Endothelial cell of umbilical vein (primary cell): ENCODE results near the gene NDUFS2. TPM values are rescaled to one million over a fixed set of nuclear protein-coding genes. Genes with fewer than 3 reads are reported as not detected.
A peak's percentile ranks its signal among the peaks of the same experiment; 100 is the strongest.

ENCODE experiments used
- BruUV-seq: library from RNA; stranded (reverse); fragments of 400-500 nt; replicated peaks from 2 replicates; lab custom pipeline; 2021; lab: Mats Ljungman, UMichigan
- CTCF ChIA-PET: fragments of 300-600, 350-600 bp; sonication (Branson Sonifier 250); formaldehyde crosslinking; loops from one replicate; lab custom pipeline; 2021; ENCODE audit warnings: antibody characterized with exemption, inconsistent platforms; lab: Charles Lee
- POLR2A ChIA-PET: fragments of 300-600, 350-600 bp; sonication (Branson Sonifier 250); formaldehyde crosslinking; loops from one replicate; lab custom pipeline; 2021; ENCODE audit warnings: antibody characterized with exemption, inconsistent platforms; lab: Charles Lee
- DNase-seq: peaks from one replicate; pipeline ENCODE4 v3.0.0-alpha.2; 2011; ENCODE audit warnings: low read depth, low spot score
- FAIRE-seq: peaks from 2 replicates; lab custom pipeline; 2011; peaks lifted over from hg19 to GRCh38; lab: Jason Lieb, UNC
- H2AFZ ChIP-seq: 2 replicates; pipeline ENCODE4 v1.6.0; 2012; ENCODE audit warnings: low read depth, low read length, control low read depth, inconsistent platforms
- H3K27ac ChIP-seq: 2 replicates; pipeline ENCODE4 v1.5.1; 2011; ENCODE audit warnings: low read depth, mild to moderate bottlenecking, control low read depth, low read length, moderate library complexity; ENCODE audit not compliant: insufficient read depth
- H3K27me3 ChIP-seq, 2 experiments: 2 replicates each; pipeline versions ENCODE4 v1.6.0 to v1.6.1; 2011; ENCODE audit warnings: low read length in 2 of 2, mixed read lengths in 1 of 2; ENCODE audit not compliant: control insufficient read depth in 2 of 2, insufficient read depth in 2 of 2
- H3K36me3 ChIP-seq, 2 experiments: 2 replicates in 1 of 2; 3 replicates in 1 of 2; pipeline ENCODE4 v1.5.1; 2011; ENCODE audit warnings: low read length in 2 of 2, mild to moderate bottlenecking in 1 of 2, moderate library complexity in 1 of 2; ENCODE audit not compliant: control insufficient read depth in 2 of 2, insufficient read depth in 2 of 2; ENCODE audit errors: extremely low read depth in 1 of 2
- H3K4me1 ChIP-seq: 3 replicates; pipeline ENCODE4 v1.5.1; 2011; ENCODE audit warnings: mild to moderate bottlenecking, low read length; ENCODE audit not compliant: control insufficient read depth, insufficient read depth; ENCODE audit errors: extremely low read depth
- H3K4me2 ChIP-seq: 2 replicates; pipeline ENCODE4 v1.6.1; 2011; ENCODE audit warnings: low read length, control low read depth, mixed read lengths; ENCODE audit not compliant: insufficient read depth
- H3K4me3 ChIP-seq, 3 experiments: fragments of 200-600 bp in 1 of 3; sonication (generic), shearing (Covaris generic) in 1 of 3; replicated peaks in 1 of 3; 2 replicates each; pipeline ENCODE4 v1.5.1; 2011 to 2016; ENCODE audit warnings: control low read depth in 3 of 3, low read length in 3 of 3, mild to moderate bottlenecking in 2 of 3, inconsistent platforms in 1 of 3, low read depth in 1 of 3, moderate library complexity in 1 of 3; ENCODE audit not compliant: insufficient read depth in 1 of 3
- H3K79me2 ChIP-seq: 2 replicates; pipeline ENCODE4 v1.6.0; 2012; ENCODE audit warnings: low read length, inconsistent platforms; ENCODE audit not compliant: control insufficient read depth, insufficient read depth
- H3K9ac ChIP-seq: replicated peaks from 2 replicates; pipeline ENCODE3; 2011; ENCODE audit warnings: low read length, control low read depth; ENCODE audit not compliant: insufficient read depth; ENCODE audit errors: extremely low read depth
- H3K9me1 ChIP-seq: replicated peaks from 3 replicates; pipeline ENCODE4 v1.6.0; 2011; ENCODE audit warnings: mild to moderate bottlenecking, low read length; ENCODE audit not compliant: control insufficient read depth, insufficient read depth; ENCODE audit errors: extremely low read depth
- H3K9me3 ChIP-seq: replicated peaks from 2 replicates; pipeline ENCODE4 v1.5.1; 2012; ENCODE audit warnings: low read length, inconsistent platforms; ENCODE audit not compliant: control insufficient read depth, insufficient read depth
- H4K20me1 ChIP-seq: replicated peaks from 2 replicates; pipeline ENCODE3; 2011; ENCODE audit warnings: mild to moderate bottlenecking, low read length; ENCODE audit not compliant: control insufficient read depth, insufficient read depth; ENCODE audit errors: extremely low read depth
- CTCF ChIP-seq, 2 donors: IDR thresholded peaks; 1 replicate in 1 of 2; 2 replicates in 1 of 2; pipeline ENCODE4 v1.5.1; 2011; ENCODE audit warnings: low read length in 2 of 2, mild to moderate bottlenecking in 2 of 2, moderate library complexity in 2 of 2, control low read depth in 1 of 2, inconsistent platforms in 1 of 2, low read depth in 1 of 2; ENCODE audit not compliant: insufficient read depth in 1 of 2; ENCODE audit errors: extremely low read depth in 1 of 2
- EZH2 ChIP-seq: IDR thresholded peaks from 2 replicates; pipeline ENCODE4 v1.6.1; 2012; ENCODE audit warnings: borderline replicate concordance, low read depth, mild to moderate bottlenecking, moderate library complexity, low read length, inconsistent platforms; ENCODE audit not compliant: severe bottlenecking
- FOS ChIP-seq: IDR thresholded peaks from 2 replicates; pipeline ENCODE4 v1.6.1; 2011; ENCODE audit warnings: mild to moderate bottlenecking, low read length, moderate library complexity, borderline replicate concordance; ENCODE audit not compliant: insufficient read depth
- GATA2 ChIP-seq: IDR thresholded peaks from 2 replicates; pipeline ENCODE4 v1.7.0; 2011; ENCODE audit warnings: low read depth, mild to moderate bottlenecking, moderate library complexity, mixed read lengths, low read length; ENCODE audit not compliant: insufficient read length, insufficient read depth
- JUN ChIP-seq: IDR thresholded peaks from 2 replicates; pipeline ENCODE4 v1.6.1; 2011; ENCODE audit warnings: borderline replicate concordance, low read depth; ENCODE audit not compliant: insufficient read length, insufficient read depth
- MAX ChIP-seq: IDR thresholded peaks from 2 replicates; pipeline ENCODE4 v1.6.1; 2011; ENCODE audit not compliant: insufficient read depth, insufficient read length
- MYC ChIP-seq: IDR thresholded peaks from one replicate; pipeline ENCODE4 v1.6.1; 2011; ENCODE audit warnings: mild to moderate bottlenecking, low read depth, low read length
- POLR2A ChIP-seq: IDR thresholded peaks from 2 replicates; pipeline ENCODE4 v1.6.1; 2012; ENCODE audit warnings: low read depth, mild to moderate bottlenecking, control low read depth, low read length
- POLR2AphosphoS5 ChIP-seq: IDR thresholded peaks from 2 replicates; pipeline ENCODE4 v1.6.1; 2012; ENCODE audit warnings: low read depth, mild to moderate bottlenecking, control low read depth, low read length, moderate library complexity; ENCODE audit not compliant: insufficient read depth
- dilution Hi-C: fragments of 300-500 bp; cut with MboI; formaldehyde crosslinking; loops from one replicate; pipeline ENCODE4 v1.15.0; 2019; ENCODE audit warnings: low sequenced_read_pairs; ENCODE audit not compliant: extremely low pct_ligation_motif_present
- intact Hi-C: fragments of 100-400 bp; cut with micrococcal nuclease; formaldehyde crosslinking; loops from one replicate; pipeline ENCODE4 v1.10.0; 2022
- polyA plus RNA-seq, 4 experiments: library from polyadenylated mRNA; depleted of rRNA in 3 of 4; stranded (reverse) in 3 of 4; unstranded in 1 of 4; fragments of >200 nt; gene quantifications; 2 replicates each; pipeline versions ENCODE4 v1.2.1 to v1.2.3, GENCODE V29; 2011 to 2012; ENCODE audit warnings: missing spikeins in 1 of 4
- total RNA-seq: library from RNA; stranded (reverse); gene quantifications from 2 replicates; pipeline ENCODE4 v1.2.3, GENCODE V29; 2021

NDUFS2 gene
- total and polyA plus RNA-seq, 2 donors (not counting 3 experiments of a cell fraction or from before 2014, with no cell fraction given) = 95.1 to 130 TPM

- Histone ChIP-seq H3K9me1 (no peaks in the 10 kb centered on the region), H3K27ac (no peak overlapping the region), H3K27me3 (no peaks in the 10 kb centered on the region), H4K20me1 (no peaks in the 10 kb centered on the region), H3K4me2 (no peak overlapping the region), H3K4me3 (no peak overlapping the region), H3K36me3 (peaks cover 36 to 47% of the 10 kb centered on the region in 2 experiments), H2AFZ (no peak overlapping the region), H3K9ac (no peak overlapping the region), H3K79me2 (peaks cover 14% of the 10 kb centered on the region), H3K9me3 (no peaks in the 10 kb centered on the region), H3K4me1 (peaks cover 10% of the 10 kb centered on the region)
- peak; percentile 62 for DNase-seq
- intact Hi-C loops = loop anchor here (1.0 kb wide), 3 partner anchors 15 to 172 kb away; no protein-coding TSS in a partner anchor
- POLR2A ChIA-PET = no interaction called here
- dilution Hi-C loops = no loop called here
- TF ChIP-seq CTCF (IDR thresholded peaks at IDR 0.05; ENCODE audit: extremely low read depth in 1 of 2, insufficient read depth in 1 of 2, low read depth in 1 of 2, low read length in 2 of 2) (peak; percentile 89 to 91), MYC (no peak), JUN (no peak), GATA2 (no peak)
- CTCF ChIA-PET = interaction anchor here (1.0 to 4.8 kb wide), 11 partner anchors 8 to 172 kb away, joined by 4 to 55 read pairs (median 9); partner anchors contain the start of genes ADAMTS4, APOA2 and TOMM40L
- peak; percentile 85 for FAIRE-seq
- no TSS peak for BruUV-seq
Measured at GRCh38 chr1:161209790-161210409, 7.7 kb downstream of the NDUFS2 start.

- H3K27ac ChIP-seq = no peak overlapping the region
- FAIRE-seq (no peak), DNase-seq (no peak)
- CTCF ChIA-PET = no interaction called here
- no peaks in the 10 kb centered on the region for H3K9me3 ChIP-seq
- no peak overlapping the region for H3K9ac ChIP-seq
- H3K27me3 ChIP-seq = no peaks in the 10 kb centered on the region
- POLR2A ChIA-PET = no interaction called here
- intact Hi-C loops = no loop called here
- BruUV-seq = no TSS peak
- no peaks in the 10 kb centered on the region for H3K9me1 ChIP-seq
- no peak overlapping the region for H2AFZ ChIP-seq
- peaks cover 4% of the 10 kb centered on the region for H3K79me2 ChIP-seq
- H3K4me3 ChIP-seq = no peak overlapping the region
- H3K4me2 ChIP-seq = no peak overlapping the region
- dilution Hi-C loops = no loop called here
- no peaks in the 10 kb centered on the region for H4K20me1 ChIP-seq
- H3K36me3 ChIP-seq = peaks cover 30 to 37% of the 10 kb centered on the region in 2 experiments
- peaks cover 11% of the 10 kb centered on the region for H3K4me1 ChIP-seq
- TF ChIP-seq MAX (no peak), MYC (no peak), JUN (no peak), POLR2AphosphoS5 (no peak), GATA2 (no peak), EZH2 (no peak), FOS (no peak), POLR2A (no peak)
Measured at GRCh38 chr1:161214369-161214768, 12.2 kb downstream of the NDUFS2 start.
